Measurements from ENCODE around the gene OR56B4.

DNA sequence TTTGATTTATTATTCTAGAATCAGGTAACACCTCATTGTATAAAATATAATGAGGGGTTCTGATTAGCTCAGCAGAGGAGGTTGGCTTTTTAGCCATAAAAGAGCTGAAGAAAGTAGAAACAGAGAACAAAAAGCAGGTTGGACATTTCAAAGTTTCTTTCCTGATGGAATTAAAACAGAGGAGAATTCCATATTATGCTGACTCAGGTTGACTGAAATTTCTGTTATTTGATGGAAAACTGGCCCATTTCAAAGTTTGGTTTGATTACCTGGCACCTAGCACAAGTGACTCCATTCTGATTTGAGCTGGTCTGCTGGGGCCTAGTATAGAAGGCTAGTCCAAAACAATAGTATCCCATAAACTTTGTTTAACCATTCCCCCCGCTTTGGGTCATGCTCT, 24.9 kb downstream of the OR56B4 start:
- TF ChIP-seq, protein P1, sequence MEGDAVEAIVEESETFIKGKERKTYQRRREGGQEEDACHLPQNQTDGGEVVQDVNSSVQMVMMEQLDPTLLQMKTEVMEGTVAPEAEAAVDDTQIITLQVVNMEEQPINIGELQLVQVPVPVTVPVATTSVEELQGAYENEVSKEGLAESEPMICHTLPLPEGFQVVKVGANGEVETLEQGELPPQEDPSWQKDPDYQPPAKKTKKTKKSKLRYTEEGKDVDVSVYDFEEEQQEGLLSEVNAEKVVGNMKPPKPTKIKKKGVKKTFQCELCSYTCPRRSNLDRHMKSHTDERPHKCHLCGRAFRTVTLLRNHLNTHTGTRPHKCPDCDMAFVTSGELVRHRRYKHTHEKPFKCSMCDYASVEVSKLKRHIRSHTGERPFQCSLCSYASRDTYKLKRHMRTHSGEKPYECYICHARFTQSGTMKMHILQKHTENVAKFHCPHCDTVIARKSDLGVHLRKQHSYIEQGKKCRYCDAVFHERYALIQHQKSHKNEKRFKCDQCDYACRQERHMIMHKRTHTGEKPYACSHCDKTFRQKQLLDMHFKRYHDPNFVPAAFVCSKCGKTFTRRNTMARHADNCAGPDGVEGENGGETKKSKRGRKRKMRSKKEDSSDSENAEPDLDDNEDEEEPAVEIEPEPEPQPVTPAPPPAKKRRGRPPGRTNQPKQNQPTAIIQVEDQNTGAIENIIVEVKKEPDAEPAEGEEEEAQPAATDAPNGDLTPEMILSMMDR (IDR thresholded peaks at IDR 0.05): no peak
- no peak for TF ChIP-seq POLR2A (IDR thresholded peaks at IDR 0.05)
- TF ChIP-seq POLR2AphosphoS5 (IDR thresholded peaks at IDR 0.05): no peak
- no peak for TF ChIP-seq EP300 (IDR thresholded peaks at IDR 0.05)
